Testis (tissue), 2 donors: ENCODE data around the gene CACNG3.

Source experiments
- POLR2A ChIP-seq: fragments of 450-650 bp; IDR thresholded peaks from one replicate; pipeline ENCODE4 v1.6.1; 2017; ENCODE audit warnings: antibody characterized with exemption, mild to moderate bottlenecking, moderate library complexity
- TF ChIP-seq, protein P1 (sequence below), 3 experiments: fragments of 450-650 bp in 2 of 3; fragments of 200-600 bp in 1 of 3; sonication (generic) in 1 of 3; IDR thresholded peaks; one replicate each; pipeline ENCODE4 v1.5.1; 2016 to 2019; ENCODE audit warnings: antibody characterized with exemption in 3 of 3, mild to moderate bottlenecking in 2 of 3, moderate library complexity in 1 of 3

DNA sequence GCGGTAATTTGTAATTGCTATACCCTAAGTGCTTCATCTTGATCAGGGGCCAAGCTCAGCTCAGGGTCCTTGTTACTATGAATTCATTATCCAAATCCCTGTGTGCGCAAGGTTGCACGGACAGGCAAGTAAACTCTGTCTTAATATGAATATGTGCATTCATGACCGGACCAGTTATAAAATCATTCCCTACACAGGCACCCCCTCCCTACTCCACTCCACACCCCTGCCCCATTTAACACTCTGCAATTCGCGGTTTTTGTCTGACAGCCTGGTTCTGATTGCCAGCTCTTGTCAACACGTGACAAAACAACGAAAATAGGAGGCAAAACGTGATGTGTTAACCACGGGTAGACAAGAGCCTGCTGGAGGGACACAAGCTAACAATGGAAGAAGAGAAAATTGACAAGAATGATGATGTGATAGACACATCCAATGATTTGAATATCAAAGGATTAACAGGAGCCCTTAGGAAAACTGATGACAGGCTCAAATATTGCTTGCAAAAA lies 76.5 kb downstream of the CACNG3 start:
- TF ChIP-seq, protein P1, sequence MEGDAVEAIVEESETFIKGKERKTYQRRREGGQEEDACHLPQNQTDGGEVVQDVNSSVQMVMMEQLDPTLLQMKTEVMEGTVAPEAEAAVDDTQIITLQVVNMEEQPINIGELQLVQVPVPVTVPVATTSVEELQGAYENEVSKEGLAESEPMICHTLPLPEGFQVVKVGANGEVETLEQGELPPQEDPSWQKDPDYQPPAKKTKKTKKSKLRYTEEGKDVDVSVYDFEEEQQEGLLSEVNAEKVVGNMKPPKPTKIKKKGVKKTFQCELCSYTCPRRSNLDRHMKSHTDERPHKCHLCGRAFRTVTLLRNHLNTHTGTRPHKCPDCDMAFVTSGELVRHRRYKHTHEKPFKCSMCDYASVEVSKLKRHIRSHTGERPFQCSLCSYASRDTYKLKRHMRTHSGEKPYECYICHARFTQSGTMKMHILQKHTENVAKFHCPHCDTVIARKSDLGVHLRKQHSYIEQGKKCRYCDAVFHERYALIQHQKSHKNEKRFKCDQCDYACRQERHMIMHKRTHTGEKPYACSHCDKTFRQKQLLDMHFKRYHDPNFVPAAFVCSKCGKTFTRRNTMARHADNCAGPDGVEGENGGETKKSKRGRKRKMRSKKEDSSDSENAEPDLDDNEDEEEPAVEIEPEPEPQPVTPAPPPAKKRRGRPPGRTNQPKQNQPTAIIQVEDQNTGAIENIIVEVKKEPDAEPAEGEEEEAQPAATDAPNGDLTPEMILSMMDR (IDR thresholded peaks at IDR 0.05): no peak
- no peak for TF ChIP-seq POLR2A
